GM19328 (cell line): ENCODE results near the gene C4orf17.
A peak's percentile ranks its signal among the peaks of the same experiment; 100 is the strongest.
"Not testable (repeated sequence)": the region's sequence is repeated elsewhere in the genome, so short reads cannot be mapped to it uniquely, and the experiment has no call there.

ENCODE experiments used
- ATAC-seq: cut with Tn5 transposase; IDR thresholded peaks from one replicate; pipeline ENCODE4 v1.9.1; 2021; ENCODE audit warnings: mild to moderate bottlenecking, moderate library complexity; ENCODE audit not compliant: unreplicated experiment

Gene C4orf17

GRCh38 chr4:99510721-99511120 lies at the start of gene C4orf17:
C4orf17 (plus strand) TSS chr4:99511021; CDS start chr4:99513082, 2,061 bp downstream.
- ATAC-seq, result no peak

- no peak for ATAC-seq
These were observed 49.0 kb upstream of the C4orf17 start for GRCh38 chr4:99461623-99462401.

- ATAC-seq, result peak; percentile 92
These were observed 47.9 kb upstream of the C4orf17 start for GRCh38 chr4:99462875-99463464.

GRCh38 chr4:99463566-99463965 lies 47.3 kb upstream of the C4orf17 start:
- ATAC-seq, result no peak

- ATAC-seq, result no peak
These were observed 42.9 kb upstream of the C4orf17 start for GRCh38 chr4:99467887-99468286.

- ATAC-seq, result no peak
These were observed 41.9 kb upstream of the C4orf17 start for GRCh38 chr4:99468889-99469288.

GRCh38 chr4:99471349-99471748 lies 39.5 kb upstream of the C4orf17 start:
- ATAC-seq, result no peak

GRCh38 chr4:99471896-99472295 lies 38.9 kb upstream of the C4orf17 start:
- ATAC-seq, result no peak

GRCh38 chr4:99473131-99473530 lies 37.7 kb upstream of the C4orf17 start:
- no peak for ATAC-seq

GRCh38 chr4:99483636-99484035 lies 27.2 kb upstream of the C4orf17 start:
- no peak for ATAC-seq

- no peak for ATAC-seq
These were observed 25.6 kb upstream of the C4orf17 start for GRCh38 chr4:99485212-99485611.

- ATAC-seq, result not testable (repeated sequence)
These were observed 24.2 kb upstream of the C4orf17 start for GRCh38 chr4:99486648-99487047.

GRCh38 chr4:99490286-99490685 lies 20.5 kb upstream of the C4orf17 start:
- ATAC-seq, result no peak

- ATAC-seq, result no peak
These were observed 5.9 kb upstream of the C4orf17 start for GRCh38 chr4:99504804-99505502.

GRCh38 chr4:99506781-99507180 lies 4.0 kb upstream of the C4orf17 start:
- ATAC-seq, result no peak

GRCh38 chr4:99507349-99507748 lies 3.5 kb upstream of the C4orf17 start:
- ATAC-seq, result no peak

- no peak for ATAC-seq
These were observed 3.1 kb upstream of the C4orf17 start for GRCh38 chr4:99507762-99508161.

- ATAC-seq, result no peak
These were observed 7.9 kb downstream of the C4orf17 start for GRCh38 chr4:99518601-99519295.

- no peak for ATAC-seq
These were observed 18.4 kb downstream of the C4orf17 start for GRCh38 chr4:99529228-99529627.

- ATAC-seq, result no peak
These were observed 19.1 kb downstream of the C4orf17 start for GRCh38 chr4:99529956-99530355.

GRCh38 chr4:99534699-99535098 lies 23.9 kb downstream of the C4orf17 start:
- ATAC-seq, result not testable (repeated sequence)
